NCI-H2107 (cell line): ENCODE data around the gene U2SURP.
"Not testable (repeated sequence)": the region's sequence is repeated elsewhere in the genome, so short reads cannot be mapped to it uniquely, and the experiment has no call there.

Source experiments
- DNase-seq: peaks from one replicate; lab custom pipeline; 2025; lab: John Stamatoyannopoulos, UW

The U2SURP gene

GRCh38 chr3:143071776-143072175, 70.4 kb downstream of the U2SURP start:
- no peak for DNase-seq

GRCh38 chr3:143072298-143073020, 71.1 kb downstream of the U2SURP start:
- not testable (repeated sequence) for DNase-seq

DNA sequence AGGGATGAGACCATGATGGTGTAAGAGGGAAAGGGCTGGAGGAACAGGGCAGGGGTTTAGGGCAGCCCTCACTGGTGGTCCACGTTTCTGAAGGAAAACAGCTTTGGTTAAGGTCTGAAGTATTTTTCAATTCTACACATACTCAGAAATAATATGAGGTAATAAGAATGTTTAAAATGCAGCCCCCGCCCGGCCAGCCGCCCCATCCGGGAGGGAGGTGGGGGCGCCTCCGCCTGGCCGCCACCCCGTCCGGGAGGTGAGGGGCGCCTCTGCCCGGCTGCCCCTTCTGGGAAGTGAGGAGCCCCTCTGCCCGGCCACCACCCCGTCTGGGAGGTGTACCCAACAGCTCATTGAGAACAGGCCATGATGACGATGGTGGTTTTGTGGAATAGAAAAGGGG, 72.2 kb downstream of the U2SURP start:
- DNase-seq, result not testable (repeated sequence)

GRCh38 chr3:143073983-143074382, 72.6 kb downstream of the U2SURP start:
- not testable (repeated sequence) for DNase-seq

- DNase-seq, result no peak
Observed at GRCh38 chr3:143078883-143079282, 77.5 kb downstream of the U2SURP start.

DNA sequence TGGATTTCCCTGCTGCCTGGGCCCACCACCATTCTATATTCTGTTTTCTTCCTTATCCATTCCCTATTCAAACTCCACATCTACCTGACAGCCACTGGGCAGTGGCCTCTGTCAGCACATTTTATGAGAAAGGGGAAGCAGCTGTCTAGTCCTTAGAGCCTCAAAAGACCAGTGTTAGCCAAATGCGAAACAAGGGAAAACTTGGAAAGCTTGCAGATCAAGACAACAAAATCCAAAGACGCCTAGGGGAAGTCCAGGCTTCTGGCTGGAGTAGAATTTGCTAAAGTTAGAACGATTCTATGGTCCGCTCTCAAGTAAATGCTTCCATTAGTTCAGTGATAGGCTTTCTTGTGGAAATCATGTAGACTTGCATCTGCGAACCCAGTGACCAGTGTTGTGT, 78.8 kb downstream of the U2SURP start:
- DNase-seq, result no peak

GRCh38 chr3:143081365-143081764, 80.0 kb downstream of the U2SURP start:
- no peak for DNase-seq

DNA sequence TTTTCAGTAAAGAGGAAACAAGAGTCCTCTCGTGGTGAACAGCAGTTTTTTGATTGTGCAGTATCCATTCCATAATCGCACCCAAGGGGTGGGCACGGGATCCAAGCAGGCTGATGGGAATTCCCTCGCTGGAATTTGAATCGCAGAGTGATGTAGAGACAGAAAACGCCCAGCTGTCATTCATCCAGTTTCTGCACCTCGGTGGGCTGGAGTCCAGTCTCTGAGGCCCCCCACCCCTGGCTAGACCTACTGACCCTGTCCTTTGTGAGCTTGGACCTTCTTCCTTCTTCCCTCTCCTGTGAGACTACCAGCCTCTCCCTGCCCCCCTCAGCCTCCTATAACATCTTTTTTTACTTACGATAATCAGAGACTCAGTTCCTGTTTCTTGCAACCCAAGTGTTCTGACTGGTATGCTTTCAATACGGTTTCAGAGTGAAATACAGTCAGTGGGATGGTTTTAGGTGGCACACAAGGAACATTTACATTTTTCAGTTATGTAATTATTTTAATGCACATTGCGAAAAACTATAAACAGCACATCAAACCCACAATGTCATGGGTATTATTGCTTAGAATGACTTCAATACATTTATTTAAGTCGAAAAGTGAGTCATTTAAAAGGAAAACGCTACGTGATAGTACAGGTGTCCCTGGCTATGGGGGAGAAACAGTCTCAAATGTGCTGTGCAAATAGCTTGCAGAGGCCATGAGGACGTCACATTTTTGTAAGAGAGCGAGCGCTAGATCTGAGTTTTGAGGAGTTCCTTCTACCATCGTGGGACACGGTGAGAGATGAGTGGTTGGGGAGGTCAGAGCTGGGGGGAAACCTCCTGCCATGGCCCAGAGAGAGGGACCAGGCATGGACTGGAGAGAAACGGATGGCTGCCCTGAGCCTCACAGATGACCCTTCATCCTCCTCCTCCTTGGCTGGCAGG, 80.7 kb downstream of the U2SURP start:
- no peak for DNase-seq

- no peak for DNase-seq
Observed at GRCh38 chr3:143083781-143084180, 82.4 kb downstream of the U2SURP start.

DNA sequence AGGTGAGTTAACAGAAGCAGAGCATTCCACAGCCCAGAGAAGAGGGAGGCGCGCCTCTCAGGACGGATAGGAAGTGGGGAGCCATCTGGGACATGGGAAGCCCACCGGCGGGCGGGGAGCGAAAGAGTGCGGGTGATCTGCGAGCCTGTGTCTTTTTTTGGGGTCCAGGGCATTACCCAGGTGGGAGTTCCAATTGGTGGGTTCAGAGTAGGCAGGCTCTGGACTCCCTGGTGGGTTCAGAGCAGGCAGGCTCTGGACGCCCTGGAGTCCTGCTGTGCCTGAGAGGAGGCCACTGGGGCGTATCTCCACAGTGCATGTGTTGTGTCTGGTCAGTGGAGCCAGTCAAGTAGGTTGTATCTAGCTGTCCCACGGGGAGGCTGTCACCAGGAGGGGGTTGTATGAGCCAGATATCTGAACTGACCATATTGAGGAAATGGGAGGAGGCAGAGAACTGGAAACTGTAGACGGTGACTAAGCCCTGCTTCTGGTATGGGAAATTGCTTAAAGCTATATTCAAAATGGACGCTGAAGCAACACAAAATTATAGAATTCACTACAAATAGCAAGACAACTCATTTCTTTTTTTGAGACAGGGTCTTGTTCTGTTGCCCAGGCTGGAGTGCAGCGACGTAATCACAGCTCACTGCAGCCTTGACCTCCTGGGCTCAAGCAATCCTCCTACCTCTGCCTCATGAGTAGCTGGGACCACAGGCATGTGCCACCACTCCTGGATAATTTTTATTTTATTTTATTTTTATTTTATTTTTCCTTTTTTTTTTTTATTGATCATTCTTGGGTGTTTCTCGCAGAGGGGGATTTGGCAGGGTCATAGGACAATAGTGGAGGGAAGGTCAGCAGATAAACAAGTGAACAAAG, 83.7 kb downstream of the U2SURP start:
- DNase-seq, result no peak

DNA sequence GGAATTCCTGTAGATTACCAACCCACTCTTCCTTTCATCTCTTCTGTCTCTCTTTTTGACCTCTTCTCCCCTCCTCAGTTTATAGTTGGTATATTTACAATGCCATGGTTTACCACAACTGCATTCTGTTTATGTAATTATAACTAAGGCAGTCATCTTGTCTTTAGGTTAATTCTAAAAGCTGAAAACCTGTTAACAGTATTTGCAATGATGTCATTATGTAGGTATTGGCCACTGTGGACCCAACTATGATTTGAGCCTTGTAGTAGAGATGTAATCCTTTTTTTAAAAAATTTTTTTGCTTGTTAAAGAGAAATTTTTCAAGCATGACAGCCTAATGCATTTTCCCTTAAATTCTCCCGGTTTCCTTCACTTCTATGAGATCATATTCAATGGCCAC, 87.5 kb downstream of the U2SURP start:
- DNase-seq, result no peak

DNA sequence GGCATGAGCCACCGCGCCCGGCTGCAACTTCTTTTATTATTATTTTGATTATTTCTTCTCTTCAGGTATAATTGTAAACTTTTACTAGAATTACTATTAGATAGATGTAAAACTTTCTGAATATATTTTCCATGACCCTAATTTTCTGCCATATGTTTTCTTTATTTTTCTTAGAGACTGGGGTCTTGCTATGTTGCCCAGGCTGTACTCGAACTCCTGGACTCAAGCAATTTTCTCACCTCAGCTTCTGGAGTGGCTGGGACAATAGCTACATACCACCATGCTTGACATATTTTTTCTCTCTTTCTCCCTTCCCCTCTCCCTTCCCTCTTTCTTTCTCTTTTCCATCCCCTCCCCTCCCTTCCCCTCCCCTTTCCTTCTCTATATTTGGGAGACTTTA, 88.6 kb downstream of the U2SURP start:
- no peak for DNase-seq

DNA sequence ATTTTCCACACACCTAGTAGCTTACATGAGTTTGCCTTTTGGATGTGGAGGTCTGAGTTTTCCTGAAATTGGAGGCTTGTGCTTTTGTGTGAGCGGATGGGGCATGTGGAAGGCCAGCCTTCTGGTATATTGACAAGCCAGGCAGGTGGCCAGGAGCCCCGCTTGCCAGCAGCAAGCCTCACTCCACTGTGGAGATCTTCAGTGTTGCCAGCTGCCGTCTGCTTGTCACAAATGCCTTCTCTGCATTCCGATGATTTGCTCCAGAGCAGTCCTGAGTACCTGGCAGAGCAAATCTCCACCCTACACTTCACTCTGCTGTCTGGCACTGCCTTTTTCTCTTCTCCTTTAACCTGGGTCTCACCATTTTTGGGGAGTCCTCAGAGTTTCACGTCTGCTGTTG, 89.1 kb downstream of the U2SURP start:
- no peak for DNase-seq

DNA sequence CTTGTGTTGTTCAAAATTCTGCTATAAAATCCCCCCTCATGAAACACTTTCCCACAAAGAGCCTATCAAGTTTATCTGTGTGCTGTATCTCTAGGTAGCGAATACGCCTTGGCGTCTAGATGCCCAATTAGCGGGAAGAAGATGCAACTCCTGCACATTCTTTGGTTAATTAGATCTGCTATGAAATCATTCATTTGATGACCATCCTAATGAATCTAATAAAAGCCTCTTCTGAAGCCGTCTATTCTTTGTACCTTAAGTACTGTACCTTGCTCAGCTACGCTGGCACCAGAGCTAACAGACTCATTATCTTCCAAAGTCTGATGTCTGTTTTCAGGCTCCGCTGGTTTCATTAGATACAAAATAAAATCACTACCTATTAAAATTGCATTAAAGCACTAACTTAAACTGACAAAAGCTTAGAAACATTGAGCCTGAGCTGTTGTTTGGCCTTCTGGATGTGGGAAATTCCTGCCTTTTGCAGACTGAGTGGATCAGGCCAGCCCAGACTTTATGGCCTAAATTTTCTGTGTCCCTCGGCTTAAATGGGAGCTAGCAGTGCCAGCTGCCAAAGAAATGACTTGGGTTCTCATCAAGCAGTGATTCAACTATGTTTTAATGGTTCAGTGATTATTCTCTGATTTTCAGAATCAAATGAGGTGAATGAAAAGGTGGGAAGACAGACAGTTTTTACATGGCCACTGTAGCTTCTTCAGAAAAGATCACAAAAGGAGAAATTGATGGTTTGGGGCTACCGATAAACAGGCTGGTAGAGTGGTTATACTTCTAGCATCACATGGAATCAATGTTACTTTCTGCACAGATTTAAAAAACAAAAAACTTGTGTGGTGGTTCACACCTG, 89.8 kb downstream of the U2SURP start:
- DNase-seq, result no peak

DNA sequence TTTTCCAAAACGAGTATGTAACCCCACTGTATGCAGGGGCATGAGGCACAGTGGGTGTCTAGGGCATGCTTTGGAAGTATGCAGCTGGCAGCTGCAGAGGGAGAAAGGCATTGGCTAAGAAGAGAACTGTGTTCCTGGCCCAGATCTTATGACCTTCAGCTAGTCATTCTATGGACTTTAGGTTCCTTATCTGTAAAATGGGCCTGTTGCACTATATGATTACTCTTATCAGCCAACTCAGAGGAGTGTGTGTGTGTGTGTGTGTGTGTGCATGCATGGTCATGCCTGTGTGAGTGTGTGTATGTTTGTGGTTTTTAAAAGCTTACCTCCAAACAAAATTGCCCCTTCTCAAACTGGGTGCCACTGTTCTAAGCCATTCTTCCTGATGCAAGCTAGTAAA, 90.8 kb downstream of the U2SURP start:
- DNase-seq, result no peak

GRCh38 chr3:143095813-143096212, 94.4 kb downstream of the U2SURP start:
- DNase-seq, result no peak

GRCh38 chr3:143098032-143098764, 96.8 kb downstream of the U2SURP start:
- DNase-seq, result no peak

DNA sequence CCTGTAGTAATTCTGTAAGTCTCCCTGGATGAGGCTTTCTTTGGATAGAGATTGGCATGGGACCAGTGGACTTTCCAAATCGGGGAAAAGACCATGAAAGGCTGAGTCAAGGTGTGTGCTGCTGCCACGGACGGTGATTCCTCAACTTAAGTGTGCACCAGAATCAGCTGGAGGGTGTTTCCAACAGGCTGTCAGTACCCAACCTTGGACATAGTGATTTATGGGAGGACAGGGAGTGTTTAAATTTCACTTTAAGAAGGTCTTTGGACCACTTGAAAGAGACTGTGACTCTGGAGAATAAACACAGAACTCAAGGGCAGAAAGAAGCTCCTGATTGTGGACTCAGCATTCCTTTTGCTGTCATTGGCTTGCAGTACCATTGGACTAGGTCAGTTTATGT, 97.8 kb downstream of the U2SURP start:
- DNase-seq, result no peak

GRCh38 chr3:143099690-143100089, 98.3 kb downstream of the U2SURP start:
- no peak for DNase-seq

DNA sequence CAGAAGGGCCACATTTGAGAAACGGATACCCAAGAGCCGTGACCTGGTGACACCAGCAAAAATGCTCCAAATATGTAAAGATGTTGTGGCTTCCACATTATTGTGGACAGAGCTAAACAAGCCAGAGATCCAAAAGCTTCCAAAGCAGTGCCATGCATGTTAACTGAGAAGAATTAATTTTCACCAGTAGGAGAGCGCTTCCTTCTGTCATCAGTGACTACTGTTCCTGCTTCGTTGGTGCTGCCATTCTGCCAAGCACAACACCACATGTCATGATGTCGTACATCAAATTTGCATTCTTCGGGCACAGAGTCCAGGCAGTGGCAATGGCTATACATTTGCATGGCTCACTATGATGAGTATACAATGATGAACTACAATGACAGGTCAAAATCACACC, 99.1 kb downstream of the U2SURP start:
- DNase-seq, result no peak
